ENCODE data around the gene SPPL2C.

Gene SPPL2C

GRCh38 chr17:45828171-45828570, 16.5 kb upstream of the SPPL2C start:
- no peak for DNase-seq (ENCODE audit: low read depth in 2 of 2)

DNA sequence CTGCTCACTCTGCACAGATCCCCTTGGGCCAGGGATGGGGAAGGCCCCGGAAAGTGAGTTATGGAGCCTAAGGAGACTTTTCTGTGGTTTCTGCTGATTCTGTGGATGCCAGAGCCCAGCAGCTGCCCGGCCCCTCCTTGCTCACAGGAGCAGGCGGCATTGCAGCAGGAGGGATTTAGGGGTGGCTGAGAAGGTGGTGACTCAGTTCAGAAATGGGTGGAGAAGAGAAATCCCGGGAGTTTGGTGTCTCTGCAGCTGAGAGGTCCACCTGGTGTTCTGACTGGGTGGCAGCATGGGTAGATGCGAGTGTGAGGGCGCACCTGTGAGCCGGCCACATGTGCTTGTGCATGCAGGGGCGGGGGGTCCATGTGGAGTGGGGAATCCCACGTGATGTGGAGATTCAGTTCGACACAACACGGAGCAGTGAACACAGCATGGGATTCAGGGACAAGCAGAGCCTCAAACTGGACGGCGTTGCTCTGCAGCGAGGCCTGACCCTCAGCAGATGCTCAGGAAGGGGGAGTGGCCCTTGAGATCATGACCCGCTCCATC, 16.0 kb upstream of the SPPL2C start:
- DNase-seq (ENCODE audit: low read depth in 2 of 2): no peak

GRCh38 chr17:45833920-45834319, 10.8 kb upstream of the SPPL2C start:
- DNase-seq (ENCODE audit: low read depth in 2 of 2): no peak

DNA sequence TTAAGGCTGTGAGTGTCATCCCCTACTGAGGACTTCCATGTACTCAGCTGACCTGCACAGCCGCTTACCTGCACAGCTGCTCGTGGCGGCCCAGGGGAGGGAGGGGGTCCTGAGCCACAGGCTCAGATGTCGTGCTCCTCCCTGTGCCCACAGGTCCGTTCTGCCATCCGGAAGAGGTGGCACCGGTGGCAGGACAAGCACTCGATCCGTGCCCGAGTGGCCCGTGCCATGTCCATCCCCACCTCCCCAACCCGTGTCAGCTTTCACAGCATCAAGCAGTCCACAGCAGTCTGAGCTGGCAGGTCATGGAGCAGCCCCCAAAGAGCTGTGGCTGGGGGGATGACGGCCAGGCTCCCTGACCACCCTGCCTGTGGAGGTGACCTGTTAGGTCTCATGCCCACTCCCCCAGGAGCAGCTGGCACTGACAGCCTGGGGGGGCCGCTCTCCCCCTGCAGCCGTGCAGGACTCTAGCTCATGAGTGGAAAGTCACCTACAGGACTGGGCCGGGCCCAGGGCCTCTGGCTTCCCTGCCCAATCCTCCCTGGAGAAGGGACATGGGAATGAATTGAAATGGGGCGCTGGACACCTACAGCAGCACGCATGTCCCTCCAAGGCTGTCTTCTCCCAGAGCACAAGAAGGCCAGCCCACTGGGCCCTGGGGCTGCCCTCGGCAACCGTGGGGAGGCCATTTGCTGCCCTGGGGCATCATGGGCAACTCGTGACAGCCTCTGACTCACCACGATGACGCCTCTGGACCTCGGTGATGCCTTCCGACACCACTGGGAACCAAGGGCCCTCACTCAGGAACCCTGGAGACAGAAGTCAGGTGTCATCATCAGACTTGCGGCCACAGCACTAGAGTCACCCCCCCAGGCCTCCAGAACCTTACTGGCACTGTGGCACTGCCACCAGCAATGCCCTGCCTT, 9.9 kb upstream of the SPPL2C start:
- no peak for DNase-seq (ENCODE audit: low read depth in 2 of 2)

GRCh38 chr17:45835481-45835880, 9.2 kb upstream of the SPPL2C start:
- no peak for DNase-seq (ENCODE audit: low read depth in 2 of 2)

DNA sequence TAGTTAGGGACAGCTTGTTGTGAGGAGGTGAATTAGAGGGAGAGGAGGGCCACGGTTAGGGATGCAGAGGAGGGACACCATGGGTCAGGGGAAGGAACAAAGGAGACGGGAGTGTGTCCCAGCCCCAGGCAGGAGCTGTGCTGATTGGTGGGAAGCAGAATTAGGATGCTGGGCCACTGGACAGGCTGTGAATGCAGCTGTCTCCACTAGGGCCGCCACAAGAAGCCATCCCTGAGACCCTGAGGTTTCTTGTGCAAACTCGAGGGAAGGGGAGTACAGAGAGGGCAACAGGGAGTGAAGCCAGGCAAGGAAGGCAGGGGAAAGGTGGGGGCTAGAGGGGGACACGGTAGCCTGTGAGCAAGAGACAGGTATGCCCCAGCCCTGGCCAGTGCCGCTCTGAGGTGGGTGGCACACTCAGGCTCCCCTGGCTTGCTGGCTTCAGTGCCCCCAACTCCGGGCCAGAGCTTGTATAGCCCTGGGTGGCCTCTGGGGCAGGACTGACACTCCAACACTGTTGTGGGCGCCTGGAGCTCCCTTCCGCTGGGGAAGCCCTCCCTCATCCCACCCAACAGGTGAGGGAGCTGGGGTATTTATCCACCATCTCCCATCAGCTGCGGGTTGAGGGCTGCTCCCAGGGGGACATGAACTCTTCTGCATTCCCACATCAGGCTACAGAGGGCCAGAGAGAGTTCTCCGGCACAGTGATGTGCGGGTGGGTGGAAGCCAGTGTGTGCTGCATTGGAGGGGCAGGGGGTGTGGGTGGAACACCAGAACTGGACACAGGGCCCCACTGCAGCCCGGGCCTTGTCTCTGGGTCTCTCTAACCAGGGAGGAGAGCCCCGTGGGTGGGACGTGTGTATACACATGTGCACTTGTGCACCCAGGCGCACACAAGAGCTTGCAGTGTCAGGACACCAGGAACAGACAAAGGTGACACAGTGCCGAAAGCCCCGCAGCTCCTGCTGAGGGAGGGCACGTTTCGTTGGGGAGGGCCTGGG, 8.3 kb upstream of the SPPL2C start:
- DNase-seq (ENCODE audit: low read depth in 2 of 2): no peak

DNA sequence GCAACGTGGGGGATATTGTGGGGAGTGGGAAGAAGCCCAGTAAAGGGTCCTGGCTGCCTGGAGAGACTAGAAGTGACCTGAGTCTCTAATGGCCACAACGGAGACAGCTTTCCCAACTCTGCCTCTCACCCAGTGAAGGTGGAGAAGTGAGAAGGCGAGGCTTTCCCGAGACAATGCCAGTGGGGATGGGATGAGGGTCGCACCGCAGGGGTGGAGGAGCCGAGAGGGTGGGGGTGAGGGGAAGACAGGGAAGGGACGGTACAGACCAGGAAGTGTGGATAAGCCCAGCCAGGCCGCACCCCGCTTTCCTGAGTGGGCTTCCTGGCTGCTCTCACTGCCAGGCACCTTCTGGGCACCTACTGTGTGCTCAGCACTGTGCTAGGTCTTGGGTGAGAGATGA, 7.5 kb upstream of the SPPL2C start:
- no peak for DNase-seq (ENCODE audit: low read depth in 2 of 2)

DNA sequence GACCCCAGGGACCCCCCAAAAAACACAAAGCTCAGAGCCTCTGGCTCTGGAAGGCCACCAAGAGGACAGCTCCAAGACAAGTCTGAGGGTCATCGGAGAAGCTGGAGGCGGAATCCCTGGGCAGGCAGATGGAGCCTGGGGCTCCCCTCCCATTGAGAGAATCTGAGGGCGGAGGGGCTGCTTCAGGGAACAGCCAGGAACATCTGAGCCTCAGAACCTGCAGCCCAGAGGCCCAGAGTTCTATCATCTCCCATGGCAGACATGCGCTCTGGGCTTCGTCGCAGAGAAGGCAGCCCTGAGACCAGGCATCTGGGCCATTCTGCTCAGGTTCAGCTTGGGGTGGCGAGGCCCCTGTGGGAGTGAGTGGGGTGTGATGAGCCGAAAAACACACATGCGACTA, 7.1 kb upstream of the SPPL2C start:
- DNase-seq (ENCODE audit: low read depth in 2 of 2): no peak

GRCh38 chr17:45838751-45839295, 5.9 kb upstream of the SPPL2C start:
- no peak for DNase-seq (ENCODE audit: low read depth in 2 of 2)

- no peak for DNase-seq (ENCODE audit: low read depth in 2 of 2)
Observed at GRCh38 chr17:45839442-45839841, 5.2 kb upstream of the SPPL2C start.

- no peak for DNase-seq (ENCODE audit: low read depth in 2 of 2)
Observed at GRCh38 chr17:45841186-45841585, 3.5 kb upstream of the SPPL2C start.

DNA sequence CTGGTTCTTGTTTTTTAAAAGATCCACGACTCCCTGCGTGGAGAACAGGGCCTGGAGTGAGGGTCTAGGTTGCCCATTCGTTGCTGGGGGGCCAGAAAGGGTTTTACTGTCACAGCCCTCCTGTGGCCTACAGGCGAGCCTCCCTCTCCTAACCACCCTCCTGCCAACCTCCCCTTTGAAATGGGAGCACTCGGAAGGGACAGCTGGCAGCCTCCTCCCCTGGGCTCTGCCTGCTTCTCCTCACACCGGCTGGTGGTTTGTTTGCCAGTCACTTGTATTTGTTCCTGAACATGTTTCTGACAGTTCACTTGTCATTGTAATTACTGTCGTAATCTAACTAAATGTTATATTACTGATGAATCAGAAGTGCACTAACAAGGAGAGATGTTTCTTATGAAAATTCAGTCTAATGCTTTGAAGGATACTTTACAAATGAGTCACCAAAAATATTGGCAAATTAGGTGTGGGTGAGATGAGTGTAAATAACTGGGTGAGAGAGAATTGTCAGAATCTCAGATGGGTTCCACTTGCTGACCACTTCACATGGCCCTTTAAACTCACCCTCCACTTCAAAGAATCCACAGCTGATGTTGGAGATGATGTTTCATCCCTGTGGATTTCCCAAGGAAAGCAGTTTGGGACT, 2.7 kb upstream of the SPPL2C start:
- DNase-seq (ENCODE audit: low read depth in 2 of 2): no peak

DNA sequence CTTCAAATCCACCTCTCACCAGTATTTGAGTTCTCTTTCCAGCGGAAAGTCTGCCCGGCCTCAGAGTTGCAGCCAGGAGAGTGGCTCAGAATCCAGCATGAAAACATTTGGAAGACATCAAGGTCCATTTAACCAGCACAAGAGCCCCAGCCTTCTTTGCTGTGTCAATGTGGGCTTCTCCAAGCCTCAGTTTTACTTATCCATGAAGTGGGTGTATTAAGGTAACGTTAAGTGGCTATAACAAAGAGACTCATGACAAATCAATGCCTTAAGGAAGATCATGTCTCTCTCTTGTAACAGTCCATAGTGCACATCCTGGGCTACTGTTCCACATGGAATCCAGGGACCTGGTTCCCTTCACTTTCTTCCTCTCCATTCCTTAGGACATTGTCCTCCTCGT, 959 bp upstream of the SPPL2C start:
- DNase-seq (ENCODE audit: low read depth in 2 of 2): no peak

DNA sequence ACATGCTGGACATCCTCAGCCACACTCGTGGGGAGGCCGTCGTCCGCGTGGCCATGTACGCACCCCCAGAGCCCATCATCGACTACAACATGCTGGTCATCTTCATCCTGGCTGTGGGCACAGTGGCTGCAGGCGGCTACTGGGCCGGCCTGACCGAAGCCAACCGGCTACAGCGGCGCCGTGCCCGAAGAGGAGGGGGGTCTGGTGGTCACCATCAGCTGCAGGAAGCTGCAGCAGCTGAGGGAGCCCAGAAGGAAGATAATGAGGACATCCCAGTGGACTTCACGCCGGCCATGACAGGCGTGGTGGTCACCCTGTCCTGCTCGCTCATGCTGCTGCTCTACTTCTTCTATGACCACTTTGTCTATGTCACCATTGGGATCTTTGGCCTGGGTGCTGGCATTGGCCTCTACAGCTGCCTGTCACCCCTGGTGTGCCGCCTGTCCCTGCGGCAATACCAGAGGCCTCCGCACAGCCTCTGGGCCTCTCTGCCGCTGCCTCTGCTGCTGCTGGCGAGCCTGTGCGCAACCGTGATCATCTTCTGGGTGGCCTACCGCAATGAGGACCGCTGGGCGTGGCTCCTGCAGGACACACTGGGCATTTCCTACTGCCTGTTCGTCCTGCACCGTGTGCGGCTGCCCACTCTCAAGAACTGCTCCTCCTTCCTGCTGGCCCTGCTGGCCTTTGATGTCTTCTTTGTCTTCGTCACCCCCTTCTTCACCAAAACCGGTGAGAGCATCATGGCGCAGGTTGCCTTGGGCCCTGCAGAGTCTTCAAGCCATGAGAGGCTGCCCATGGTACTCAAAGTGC, 900 bp downstream of the SPPL2C start:
- DNase-seq (ENCODE audit: low read depth in 2 of 2): no peak

DNA sequence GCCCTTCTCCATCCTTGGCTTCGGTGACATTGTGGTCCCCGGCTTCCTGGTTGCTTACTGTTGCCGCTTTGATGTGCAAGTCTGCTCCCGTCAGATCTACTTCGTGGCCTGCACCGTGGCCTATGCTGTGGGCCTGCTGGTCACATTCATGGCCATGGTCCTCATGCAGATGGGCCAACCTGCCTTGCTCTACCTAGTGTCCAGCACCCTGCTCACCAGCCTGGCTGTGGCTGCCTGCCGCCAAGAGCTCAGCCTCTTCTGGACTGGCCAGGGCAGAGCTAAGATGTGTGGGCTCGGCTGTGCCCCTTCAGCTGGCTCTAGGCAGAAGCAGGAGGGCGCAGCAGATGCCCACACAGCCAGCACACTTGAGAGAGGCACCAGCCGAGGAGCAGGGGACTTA, 1.5 kb downstream of the SPPL2C start:
- no peak for DNase-seq (ENCODE audit: low read depth in 2 of 2)

GRCh38 chr17:45846646-45847045, 2.0 kb downstream of the SPPL2C start:
- DNase-seq (ENCODE audit: low read depth in 2 of 2): no peak

- no peak for DNase-seq (ENCODE audit: low read depth in 2 of 2)
Observed at GRCh38 chr17:45847101-45847500, 2.4 kb downstream of the SPPL2C start.

DNA sequence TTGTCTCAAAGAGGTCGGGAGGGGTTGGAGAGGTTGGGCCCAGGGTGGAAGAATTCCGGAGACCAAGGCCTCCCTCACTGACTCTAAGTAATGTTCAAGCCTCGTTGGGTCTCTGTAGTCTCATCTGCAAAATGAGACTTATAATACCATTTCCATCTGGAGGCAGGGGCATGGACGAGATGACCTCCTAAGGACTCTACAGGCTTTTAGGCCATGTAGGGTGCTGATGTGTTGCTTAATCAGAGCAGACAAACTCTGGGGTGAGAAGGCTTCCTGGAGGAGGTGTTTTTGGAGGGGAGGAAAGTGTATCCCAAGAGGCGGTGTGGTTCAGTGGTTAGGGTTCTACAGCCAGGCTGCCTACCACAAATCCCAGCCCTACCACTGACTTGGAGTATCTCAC, 3.1 kb downstream of the SPPL2C start:
- DNase-seq (ENCODE audit: low read depth in 2 of 2): no peak

DNA sequence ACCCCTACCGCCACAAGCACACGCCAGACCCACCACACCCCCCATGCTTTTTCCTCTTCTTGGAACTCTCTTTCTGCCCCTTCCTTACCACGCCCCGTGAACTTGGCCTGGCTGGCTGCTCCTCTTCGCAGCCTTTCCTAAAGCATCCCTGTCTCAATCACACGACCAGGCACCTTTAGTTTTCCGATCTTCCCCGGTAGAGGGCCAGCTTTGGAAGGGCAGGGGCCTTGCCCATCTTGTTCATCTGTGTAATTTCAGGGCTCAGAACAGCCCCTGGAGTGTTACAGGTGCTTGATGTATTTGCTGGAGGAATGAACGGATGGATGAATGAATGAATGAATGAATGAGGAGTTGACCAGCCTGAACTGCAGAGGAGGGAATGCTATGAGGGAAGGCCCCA, 3.7 kb downstream of the SPPL2C start:
- no peak for DNase-seq (ENCODE audit: low read depth in 2 of 2)

DNA sequence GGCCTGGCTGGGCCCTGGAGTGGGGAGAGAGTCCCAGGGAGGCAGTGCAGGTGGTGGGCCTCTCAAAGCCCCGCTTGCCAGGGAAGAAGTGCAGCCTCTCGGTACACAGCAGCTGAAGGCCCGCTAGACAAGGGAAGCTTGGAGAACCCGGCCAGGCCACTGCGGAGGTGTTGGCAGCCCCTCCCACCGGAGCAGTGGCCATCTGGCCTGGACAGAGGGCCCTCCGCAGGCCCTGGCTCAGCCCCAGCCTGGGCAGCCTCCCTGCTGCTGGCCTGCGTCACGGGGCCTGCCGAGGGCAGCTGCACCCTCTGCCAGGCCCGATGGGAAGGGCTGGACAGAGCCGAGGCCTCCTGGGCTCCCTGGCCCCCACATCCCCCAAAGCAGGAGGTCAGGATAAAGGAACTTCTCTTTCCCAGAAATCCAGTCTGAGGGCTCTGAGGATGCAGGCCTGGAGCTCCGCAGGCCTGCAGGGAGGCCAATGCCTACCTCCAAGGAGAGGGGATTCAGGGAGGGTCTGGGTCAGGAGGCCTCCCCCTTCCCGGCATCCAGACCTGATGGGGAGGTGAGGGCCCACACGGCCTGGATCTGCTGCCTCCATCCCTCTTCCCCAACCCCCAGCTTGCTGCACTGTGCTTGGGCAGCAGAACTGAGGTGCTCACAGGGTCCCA, 4.3 kb downstream of the SPPL2C start:
- no peak for DNase-seq (ENCODE audit: low read depth in 2 of 2)
